Measurements from ENCODE around the gene COPS7A.

DNA sequence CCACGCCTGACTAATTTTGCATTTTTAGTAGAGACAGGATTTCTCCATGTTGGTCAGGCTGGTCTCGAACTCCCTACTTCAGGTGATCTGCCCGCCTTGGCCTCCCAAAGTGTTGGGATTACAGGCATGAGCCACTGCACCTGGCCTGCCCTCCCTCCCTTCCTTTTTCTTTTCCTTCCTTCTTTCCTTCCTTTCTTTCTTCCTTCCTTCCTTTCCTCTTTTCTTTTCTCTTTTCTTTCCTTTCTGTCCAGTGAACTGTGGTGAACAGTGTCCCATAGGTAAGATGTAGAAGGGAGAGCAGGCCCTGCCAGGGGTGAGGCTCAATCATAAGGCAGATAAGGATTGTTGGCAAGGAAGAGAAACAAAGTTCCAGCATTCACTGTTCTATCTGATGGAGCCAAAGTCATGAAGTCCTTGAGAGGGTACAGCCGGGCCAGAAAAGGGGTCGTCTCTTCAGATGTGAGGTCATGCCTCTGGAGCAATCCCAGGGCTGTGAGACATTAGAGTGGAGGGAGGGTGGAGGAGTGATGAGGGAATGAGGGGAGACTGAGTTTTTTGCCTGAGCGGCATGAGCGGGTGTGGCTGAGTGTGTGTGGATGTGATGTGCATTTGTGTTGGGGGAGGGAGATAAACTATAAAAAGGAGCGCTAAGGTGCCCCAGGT is 33.3 kb downstream of the COPS7A start:
- no peak for TF ChIP-seq EP300 (IDR thresholded peaks at IDR 0.05)
- no peak for TF ChIP-seq CTCF (IDR thresholded peaks at IDR 0.05)

Measured in tibial nerve (tissue), 4 donors.